Effector memory CD8-positive, alpha-beta T cell (primary cell): ENCODE data around the gene POLN.
A peak's percentile ranks its signal among the peaks of the same experiment; 100 is the strongest.

Experiments
- ATAC-seq: fragments of 150-1000 bp; cut with Tn5 transposase; replicated peaks from 2 replicates; pipeline ENCODE4 v1.10.0; 2021; ENCODE audit warnings: mild to moderate bottlenecking, moderate library complexity
- DNase-seq, 3 experiments: peaks; one replicate each; pipeline ENCODE4 v3.0.0; 2021
- H3K27ac Mint-ChIP-seq, 2 donors: one replicate each; pipeline ENCODE4 v1.8.0; 2022; ENCODE audit warnings: mild to moderate bottlenecking in 2 of 2, mixed read lengths in 2 of 2, moderate library complexity in 2 of 2
- H3K27me3 Mint-ChIP-seq, 2 donors: one replicate each; pipeline ENCODE4 v1.8.0; 2022; ENCODE audit warnings: mixed read lengths in 2 of 2
- H3K36me3 Mint-ChIP-seq: one replicate; pipeline ENCODE4 v1.8.0; 2022; ENCODE audit warnings: mild to moderate bottlenecking, moderate library complexity, mixed read lengths; ENCODE audit not compliant: insufficient read depth
- H3K4me1 Mint-ChIP-seq, 2 donors: one replicate each; pipeline ENCODE4 v1.8.0; 2022; ENCODE audit warnings: low read depth in 2 of 2, mixed read lengths in 2 of 2
- H3K4me3 Mint-ChIP-seq, 2 donors: one replicate each; pipeline ENCODE4 v1.8.0; 2022; ENCODE audit warnings: mild to moderate bottlenecking in 2 of 2, mixed read lengths in 2 of 2, moderate library complexity in 2 of 2
- H3K9me3 Mint-ChIP-seq, 2 donors: one replicate each; pipeline ENCODE4 v1.8.0; 2022; ENCODE audit warnings: mixed read lengths in 2 of 2

POLN gene

DNA sequence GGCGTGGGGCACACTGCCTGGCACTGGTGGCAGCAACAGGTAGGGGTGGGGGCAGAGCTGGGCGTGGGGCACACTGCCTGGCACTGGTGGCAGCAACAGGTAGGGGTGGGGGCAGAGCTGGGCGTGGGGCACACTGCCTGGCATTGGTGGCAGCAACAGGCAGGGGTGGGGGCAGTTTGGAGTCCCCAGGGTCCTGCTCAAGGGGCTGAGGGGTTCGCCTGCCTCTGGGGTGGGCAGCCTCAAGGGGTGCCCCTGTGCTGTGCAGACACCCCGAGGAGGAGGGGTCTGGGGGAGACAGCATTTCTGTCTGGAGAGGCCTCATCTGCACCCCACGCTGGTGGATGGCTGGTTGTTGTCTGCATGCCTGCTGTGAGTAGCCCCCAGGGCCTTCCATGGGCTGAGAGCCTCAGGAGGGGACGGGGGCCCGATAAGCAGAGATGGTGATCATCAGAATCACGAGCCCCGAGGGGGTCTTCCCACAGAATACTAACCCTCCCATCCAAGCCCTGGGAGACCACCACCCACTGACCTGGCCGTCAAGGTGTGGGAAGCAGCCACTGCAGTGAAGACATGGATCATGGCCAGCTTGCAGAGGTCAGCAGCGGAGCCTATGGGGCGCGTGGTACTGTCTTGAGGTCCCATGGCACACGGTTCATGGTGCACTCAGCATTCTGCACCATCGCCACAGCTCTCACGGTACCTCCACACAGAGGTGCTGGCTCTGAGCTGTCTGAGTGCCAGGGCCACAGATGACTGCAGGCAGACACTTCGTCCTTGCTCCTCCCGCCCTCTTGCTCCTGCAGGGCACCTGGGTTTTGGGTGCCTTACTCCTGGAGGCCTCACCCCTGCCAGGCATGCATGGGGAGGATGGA, 161.3 kb downstream of the POLN start:
- DNase-seq: no peak
- Mint-ChIP-seq H3K4me3 (no peak overlapping the region), H3K4me1 (no peaks in the 10 kb centered on the region), H3K27ac (no peak overlapping the region), H3K9me3 (no peaks in the 10 kb centered on the region), H3K27me3 (peaks cover 2 to 3% of the 10 kb centered on the region in 2 donors), H3K36me3 (no peaks in the 10 kb centered on the region)
- ATAC-seq: no peak

DNA sequence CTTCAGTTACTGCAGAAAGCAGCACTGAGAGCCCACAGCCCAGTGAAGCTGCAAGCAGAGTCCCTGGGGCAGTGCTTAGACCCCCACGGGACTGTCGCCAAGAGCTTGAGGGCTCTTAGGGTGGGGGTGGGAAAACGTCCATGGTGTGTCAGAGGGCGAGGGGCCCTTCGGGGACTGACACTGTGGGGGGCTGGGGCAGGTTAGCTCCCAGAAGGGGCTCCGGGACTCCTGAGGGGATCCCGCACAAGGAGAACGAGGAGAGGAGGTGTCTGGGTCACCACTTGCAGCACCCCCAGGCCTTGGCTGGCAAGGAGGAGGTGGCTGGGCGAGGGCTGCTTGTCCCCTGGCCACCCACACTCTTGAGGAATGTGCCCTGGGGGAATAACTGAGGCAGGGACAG, 162.0 kb downstream of the POLN start:
- ATAC-seq (no peak), DNase-seq (no peak)
- Mint-ChIP-seq H3K4me3 (no peak overlapping the region), H3K36me3 (no peaks in the 10 kb centered on the region), H3K9me3 (no peaks in the 10 kb centered on the region), H3K27me3 (no peaks in the 10 kb centered on the region), H3K27ac (no peak overlapping the region), H3K4me1 (no peaks in the 10 kb centered on the region)

DNA sequence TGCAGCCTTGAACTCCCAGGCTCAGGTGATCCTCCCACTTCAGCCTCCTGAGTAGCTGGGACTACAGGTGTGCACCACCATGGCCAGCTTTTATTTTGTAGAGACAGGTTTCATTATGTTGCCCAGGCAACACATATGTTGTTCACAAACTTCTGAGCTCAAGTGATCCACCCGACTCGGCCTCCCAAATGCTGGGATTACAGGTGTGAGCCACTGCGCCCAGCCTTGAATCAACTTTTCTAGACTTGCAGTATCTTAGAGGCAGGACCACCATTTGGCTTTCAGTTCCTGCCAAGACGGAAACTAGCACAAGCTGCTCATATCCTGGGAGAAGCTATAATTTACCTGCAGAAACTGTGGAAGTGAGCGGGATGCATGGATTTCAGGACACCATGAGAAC, 162.9 kb downstream of the POLN start:
- Mint-ChIP-seq H3K4me1 (no peaks in the 10 kb centered on the region), H3K4me3 (no peak overlapping the region), H3K36me3 (no peaks in the 10 kb centered on the region), H3K27ac (no peak overlapping the region), H3K27me3 (no peaks in the 10 kb centered on the region), H3K9me3 (no peaks in the 10 kb centered on the region)
- DNase-seq (no peak), ATAC-seq (no peak)

DNA sequence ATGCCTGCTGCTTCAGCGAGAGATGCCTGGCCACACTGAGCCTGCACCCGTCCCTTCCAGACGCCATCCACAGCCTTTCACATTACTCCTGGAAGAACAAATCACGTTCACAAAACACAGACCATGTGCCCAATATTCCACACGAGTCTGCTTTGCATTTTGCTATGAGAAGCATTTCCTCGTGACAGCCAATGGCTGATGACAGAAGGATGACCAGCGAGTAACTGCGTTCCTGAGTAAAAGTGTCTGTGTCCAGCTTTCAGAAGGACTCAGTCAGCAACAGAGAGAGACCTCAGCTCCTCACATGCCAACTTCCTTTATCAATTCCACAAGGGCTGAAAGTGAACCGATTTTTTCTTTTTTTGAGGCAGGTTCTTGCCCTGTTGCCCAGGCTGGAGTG, 163.3 kb downstream of the POLN start:
- H3K4me3 Mint-ChIP-seq: no peak overlapping the region
- no peaks in the 10 kb centered on the region for H3K27me3 Mint-ChIP-seq
- ATAC-seq (no peak), DNase-seq (no peak)
- no peaks in the 10 kb centered on the region for H3K4me1 Mint-ChIP-seq
- peak overlapping the region in 1 of 2 donors; percentile 59 for H3K27ac Mint-ChIP-seq
- no peaks in the 10 kb centered on the region for H3K36me3 Mint-ChIP-seq
- no peaks in the 10 kb centered on the region for H3K9me3 Mint-ChIP-seq

DNA sequence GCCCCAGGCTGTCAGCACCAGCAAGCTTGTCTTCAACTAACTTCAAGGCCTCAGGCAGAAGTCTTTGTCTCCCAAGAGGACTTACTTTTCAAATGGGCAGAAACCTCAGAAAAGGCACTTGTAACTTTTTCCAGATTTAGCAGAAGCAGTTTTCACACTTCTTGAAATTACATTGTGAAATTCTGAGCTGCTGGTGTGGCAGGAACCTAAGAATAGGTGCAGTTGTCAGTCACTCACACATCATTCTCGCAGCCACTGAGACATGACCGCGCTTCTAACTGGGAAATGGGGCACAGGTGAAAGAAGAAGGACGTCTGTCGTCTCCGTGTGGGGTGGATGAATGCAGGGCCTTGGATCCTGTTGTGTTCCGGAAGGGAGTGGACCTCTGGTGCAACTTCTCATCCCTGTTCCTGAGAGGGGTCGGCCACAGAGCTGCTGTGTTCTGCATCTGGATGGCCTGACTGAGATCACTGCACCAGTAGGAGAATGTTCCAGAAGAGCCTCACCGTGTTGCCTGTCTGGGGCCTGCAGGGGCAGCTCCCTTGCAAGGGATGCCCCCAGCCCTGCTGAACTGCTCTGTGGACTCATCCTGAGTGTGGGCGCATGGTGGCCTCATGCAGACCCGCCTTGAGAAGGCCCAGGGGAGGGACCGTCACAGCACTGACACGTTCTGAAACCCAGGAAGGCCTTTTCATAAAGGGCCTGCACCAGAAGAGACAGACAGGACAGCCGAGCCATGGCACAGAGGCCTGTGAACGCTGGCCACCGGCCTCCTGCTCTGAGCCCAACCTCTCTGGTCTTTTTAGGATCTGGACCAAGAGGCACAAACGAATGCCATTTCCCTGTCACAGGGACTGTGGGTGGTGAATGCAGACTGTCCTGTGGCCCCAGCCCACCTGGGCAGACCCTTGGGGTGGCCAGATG, 164.1 kb downstream of the POLN start:
- ATAC-seq (no peak), DNase-seq (no peak)
- Mint-ChIP-seq H3K27me3 (no peaks in the 10 kb centered on the region), H3K4me1 (no peaks in the 10 kb centered on the region), H3K36me3 (no peaks in the 10 kb centered on the region), H3K9me3 (no peaks in the 10 kb centered on the region), H3K27ac (peak overlapping the region in 1 of 2 donors; percentile 59), H3K4me3 (no peak overlapping the region)

DNA sequence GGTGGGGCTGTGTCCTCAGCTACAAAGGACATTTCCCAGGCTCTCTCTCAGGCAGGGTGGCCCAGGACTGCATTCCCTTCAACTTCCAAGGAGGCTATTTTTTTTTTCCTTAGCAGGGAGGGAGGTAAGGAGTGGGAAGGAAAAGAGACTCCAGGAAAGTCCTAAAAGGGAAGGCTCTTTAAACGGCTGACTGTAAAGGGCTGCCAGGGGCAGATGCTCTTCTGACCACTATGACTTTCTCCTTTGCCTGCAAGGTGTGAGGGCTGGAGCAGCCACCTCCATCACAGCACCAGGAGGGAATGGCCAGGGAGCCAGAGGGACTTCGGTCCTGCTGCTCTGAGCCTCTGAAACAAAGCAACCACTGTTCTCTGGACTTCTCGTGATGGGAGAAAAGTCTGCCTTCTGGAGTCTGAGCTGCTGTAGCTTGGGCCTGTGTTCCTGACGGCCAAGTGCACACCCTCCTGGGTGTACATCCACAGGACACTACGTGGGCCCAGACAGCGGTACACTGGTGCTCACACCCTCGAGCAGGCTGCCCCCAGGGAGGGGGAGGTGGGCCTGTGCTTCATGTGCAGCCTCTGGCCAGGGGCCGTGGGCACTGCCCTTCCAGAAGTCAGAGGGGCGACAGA, 164.9 kb downstream of the POLN start:
- ATAC-seq (no peak), DNase-seq (no peak)
- H3K4me1 Mint-ChIP-seq: no peaks in the 10 kb centered on the region
- H3K9me3 Mint-ChIP-seq: no peaks in the 10 kb centered on the region
- H3K27me3 Mint-ChIP-seq: no peaks in the 10 kb centered on the region
- H3K36me3 Mint-ChIP-seq: no peaks in the 10 kb centered on the region
- H3K27ac Mint-ChIP-seq: no peak overlapping the region
- no peak overlapping the region for H3K4me3 Mint-ChIP-seq

DNA sequence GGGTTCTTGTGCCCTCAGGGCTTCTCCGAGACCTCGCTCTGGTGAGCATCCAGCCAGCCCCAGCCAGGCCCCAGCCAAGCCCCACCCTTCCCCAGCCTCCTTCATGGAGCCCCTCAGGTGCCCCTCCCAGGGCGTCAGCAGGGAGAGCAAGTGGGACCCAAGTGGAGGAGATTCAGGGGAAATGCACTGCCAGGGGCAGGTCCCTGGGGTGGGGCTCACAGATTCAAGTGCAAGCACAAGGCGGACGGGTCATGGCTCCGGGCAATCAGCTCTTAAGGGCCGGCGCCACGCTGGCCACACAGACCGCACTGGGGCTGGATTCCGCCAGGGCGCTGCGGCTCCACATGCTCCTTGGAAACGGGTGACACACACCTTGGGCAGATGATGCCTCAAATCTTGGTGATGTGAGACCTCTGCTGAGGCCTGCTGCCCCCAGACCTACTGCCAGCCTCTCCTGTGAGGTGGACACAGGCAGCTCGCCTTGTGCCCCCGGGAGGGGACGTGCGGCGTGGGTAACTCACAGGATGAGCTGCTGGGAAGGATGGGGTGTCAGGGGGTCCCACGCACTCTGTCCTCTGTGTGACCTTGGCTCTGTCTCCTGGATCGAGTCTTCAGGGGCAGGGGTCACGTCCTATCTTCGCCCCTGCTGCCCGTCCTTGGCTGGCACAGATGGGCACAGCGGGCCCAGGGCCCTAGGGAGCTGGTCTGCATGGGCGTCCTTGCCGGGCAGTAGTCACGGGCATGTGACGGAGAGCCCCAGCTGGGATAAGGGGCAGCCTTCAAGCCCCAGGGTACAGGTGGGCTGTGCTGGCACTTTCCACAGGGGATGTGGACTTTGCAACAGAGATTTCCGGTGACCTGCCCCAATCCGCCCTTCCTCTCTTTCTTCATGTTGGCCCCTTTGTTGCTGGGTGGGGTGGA, 165.7 kb downstream of the POLN start:
- Mint-ChIP-seq H3K27me3 (peaks cover 0 to 4% of the 10 kb centered on the region in 2 donors), H3K9me3 (no peaks in the 10 kb centered on the region), H3K27ac (no peak overlapping the region), H3K4me1 (no peaks in the 10 kb centered on the region), H3K4me3 (no peak overlapping the region), H3K36me3 (no peaks in the 10 kb centered on the region)
- DNase-seq (no peak), ATAC-seq (no peak)

DNA sequence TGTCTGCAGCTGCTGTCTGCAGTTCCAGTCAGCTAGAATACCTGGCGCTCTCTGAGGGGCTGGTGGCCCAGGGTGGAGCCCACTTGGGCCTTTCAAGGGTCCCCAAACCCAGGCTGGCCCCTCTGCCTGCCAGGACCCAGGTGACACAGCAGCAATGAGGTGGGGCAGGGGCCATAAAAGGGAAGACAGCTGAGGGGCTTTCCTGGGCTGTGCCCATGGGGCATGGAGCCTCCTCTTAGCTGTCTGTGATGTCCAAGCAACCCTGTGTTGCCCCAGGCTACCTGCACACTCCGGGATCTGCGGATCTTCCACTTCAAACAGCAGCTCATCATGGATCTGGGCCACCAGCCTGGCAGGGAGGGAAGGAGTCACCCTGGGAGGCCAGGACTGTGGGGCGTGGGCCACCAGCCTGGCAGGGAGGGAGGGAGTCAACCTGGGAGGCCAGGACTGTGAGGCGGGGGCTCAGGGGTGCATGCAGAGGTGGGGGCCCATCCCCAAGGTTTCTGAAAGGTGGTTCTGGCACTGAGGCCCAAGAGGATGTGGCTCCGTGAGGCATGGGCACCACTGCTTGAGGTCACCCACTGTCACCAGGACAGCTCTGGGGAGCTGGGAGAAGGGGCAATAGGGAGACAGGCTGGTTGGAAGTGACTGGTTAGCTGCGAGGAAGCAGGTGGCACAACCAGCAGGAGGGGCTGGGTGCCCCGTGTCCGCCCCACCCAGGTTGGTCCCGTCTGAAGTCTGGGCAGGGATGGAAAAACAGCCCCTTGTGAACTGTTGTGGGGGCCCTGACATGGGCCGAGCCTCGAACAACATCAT, 166.5 kb downstream of the POLN start:
- peaks cover 0 to 10% of the 10 kb centered on the region in 2 donors for H3K27me3 Mint-ChIP-seq
- no peaks in the 10 kb centered on the region for H3K4me1 Mint-ChIP-seq
- no peak for DNase-seq
- H3K4me3 Mint-ChIP-seq: no peak overlapping the region
- H3K36me3 Mint-ChIP-seq: no peaks in the 10 kb centered on the region
- H3K9me3 Mint-ChIP-seq: no peaks in the 10 kb centered on the region
- H3K27ac Mint-ChIP-seq: no peak overlapping the region
- no peak for ATAC-seq

DNA sequence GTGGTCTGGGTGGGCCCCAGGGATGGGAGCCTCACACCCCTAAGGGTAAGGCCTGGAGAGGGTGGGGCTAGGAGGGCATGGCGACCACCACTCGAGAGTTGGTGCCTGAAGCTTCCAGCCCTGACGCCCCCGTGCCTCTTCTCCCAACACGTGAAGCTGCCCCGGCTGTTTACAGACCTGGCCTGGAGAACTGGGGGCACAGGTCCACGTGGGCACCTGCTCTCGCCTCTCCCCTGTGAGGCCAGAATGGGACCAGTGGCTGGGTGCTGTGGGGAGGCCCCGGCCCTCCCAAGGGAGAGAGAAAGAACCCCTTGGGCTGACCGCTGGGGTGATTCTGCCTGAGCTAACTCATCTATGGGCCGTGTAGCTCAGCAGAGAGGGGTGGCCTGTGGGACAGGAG, 167.3 kb downstream of the POLN start:
- Mint-ChIP-seq H3K27ac (no peak overlapping the region), H3K9me3 (no peaks in the 10 kb centered on the region), H3K27me3 (peaks cover 0 to 10% of the 10 kb centered on the region in 2 donors), H3K4me1 (no peaks in the 10 kb centered on the region), H3K4me3 (no peak overlapping the region), H3K36me3 (no peaks in the 10 kb centered on the region)
- ATAC-seq (no peak), DNase-seq (no peak)

DNA sequence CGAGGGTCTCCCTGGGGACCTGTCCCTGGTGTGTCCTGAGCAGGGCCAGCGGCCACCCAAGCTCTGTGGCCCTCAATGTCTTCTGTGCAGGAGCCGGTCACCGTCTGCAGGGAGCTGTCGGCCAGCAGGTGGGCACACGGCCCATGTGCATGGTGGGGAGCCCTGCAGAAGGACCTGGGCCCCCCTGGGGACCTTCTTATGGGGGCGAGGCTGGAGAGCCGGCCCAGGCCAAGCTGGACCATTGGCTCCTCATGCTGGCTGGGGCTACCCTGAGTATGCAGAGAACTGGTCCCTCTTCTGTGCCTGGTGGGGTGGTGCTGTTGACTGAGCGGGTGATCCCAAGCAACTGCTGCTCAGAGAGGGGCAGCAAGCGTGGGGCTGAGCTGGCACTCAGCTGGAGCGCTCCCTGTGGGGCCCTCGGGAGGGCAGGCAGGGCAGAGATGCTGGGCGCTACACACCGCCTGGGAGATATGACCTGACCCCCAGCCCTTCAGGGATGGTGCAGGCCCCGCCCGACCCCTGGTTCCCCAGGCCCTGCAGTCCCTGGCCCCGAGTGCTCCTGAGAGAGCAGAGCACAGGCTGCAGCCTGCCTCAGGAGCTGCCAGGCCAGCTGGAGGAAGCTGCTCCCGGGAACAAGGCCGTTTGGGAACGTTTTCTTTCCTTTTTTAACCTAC, 168.0 kb downstream of the POLN start:
- ATAC-seq: no peak
- DNase-seq: no peak
- Mint-ChIP-seq H3K27ac (no peak overlapping the region), H3K36me3 (no peaks in the 10 kb centered on the region), H3K27me3 (peaks cover 0 to 10% of the 10 kb centered on the region in 2 donors), H3K4me3 (no peak overlapping the region), H3K9me3 (no peaks in the 10 kb centered on the region), H3K4me1 (no peaks in the 10 kb centered on the region)

DNA sequence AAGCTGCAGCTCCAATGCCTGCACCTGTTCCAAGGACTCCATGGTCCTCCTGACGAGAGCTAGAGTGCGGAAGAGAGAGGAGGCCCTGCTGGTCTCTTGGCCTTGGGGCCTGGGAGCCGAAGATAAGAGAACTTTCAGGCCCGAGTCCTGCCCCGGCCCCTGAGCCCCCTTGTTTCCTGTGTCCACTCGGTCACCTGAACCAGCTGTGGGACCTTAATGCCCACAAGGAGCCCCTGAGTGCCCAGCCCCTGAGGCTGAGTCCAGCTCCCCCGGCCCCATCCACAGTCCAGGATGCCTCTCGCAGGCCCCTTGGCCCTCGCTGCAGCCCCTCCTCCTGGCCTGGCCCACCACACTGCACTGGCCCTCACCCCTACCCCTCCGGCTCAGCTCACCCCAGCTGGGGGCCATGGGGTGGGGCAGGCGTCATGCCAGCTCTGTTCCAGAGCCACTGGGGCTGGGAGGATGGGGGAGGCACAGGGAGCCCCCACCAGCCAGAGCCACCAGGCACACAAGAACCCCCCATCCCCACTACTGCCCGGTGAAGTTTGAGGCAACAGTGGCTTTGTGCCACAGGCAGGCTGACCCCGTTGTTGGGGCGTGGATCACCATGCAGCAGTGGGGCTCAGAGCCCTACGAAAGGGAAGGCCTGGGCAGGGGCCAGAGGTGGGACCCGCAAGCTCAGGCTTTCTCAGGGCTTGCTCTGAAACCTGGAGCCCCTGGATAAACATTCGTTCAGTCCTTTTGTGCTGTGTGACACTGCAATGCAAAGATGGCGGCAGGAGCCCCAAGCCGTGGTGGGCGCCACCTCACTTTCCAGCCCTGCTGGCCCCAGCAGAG, 168.7 kb downstream of the POLN start:
- no peaks in the 10 kb centered on the region for H3K4me1 Mint-ChIP-seq
- no peak overlapping the region for H3K27ac Mint-ChIP-seq
- no peak for DNase-seq
- no peak for ATAC-seq
- H3K36me3 Mint-ChIP-seq: no peaks in the 10 kb centered on the region
- H3K9me3 Mint-ChIP-seq: no peaks in the 10 kb centered on the region
- no peak overlapping the region for H3K4me3 Mint-ChIP-seq
- peaks cover 0 to 10% of the 10 kb centered on the region in 2 donors for H3K27me3 Mint-ChIP-seq
